NCI-H510A treated with DMSO at 0.1 percent for 48 hours (cell line): ENCODE data around the gene SPG11.
A peak's percentile ranks its signal among the peaks of the same experiment; 100 is the strongest.

Experiments used
- DNase-seq: peaks from one replicate; lab custom pipeline; 2025; lab: John Stamatoyannopoulos, UW

SPG11 gene

DNA sequence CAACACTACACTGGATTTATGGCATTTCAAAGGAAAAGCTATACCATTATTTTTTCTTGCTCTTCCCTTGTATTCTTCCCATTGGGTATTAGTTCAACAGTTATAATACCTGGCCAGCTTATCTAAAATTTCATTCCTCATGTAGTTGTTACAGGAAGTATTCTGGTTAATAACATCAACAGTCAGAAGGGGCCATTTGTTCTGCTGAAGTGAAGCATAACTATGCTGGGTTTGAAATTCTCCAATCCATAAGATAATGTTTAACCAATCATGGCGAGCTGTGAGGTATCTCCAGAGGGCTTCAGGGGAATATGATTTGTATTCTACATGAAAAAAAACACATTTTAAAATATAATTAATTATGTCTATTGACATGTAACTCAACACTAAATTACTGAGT, 43.4 kb downstream of the SPG11 start:
- DNase-seq, result no peak

DNA sequence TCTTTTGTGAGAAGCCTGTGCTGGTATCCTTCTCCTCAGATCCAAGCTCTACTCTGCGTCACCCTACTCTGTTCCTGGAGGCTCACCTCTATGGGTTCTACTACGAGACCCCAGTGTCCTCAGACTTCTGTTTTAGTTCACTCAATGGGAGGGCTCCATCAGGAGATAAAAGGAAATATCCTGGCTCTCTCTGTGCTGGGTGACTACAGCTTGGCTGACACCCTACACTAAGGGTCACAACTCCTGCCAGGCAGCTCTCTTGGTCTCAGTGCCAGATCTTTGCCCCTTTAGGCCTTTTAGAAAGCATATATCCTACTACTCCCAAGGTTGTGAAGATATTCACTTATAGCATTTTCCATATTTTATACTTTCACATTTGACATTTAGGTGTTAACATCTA, 46.5 kb downstream of the SPG11 start:
- no peak for DNase-seq

DNA sequence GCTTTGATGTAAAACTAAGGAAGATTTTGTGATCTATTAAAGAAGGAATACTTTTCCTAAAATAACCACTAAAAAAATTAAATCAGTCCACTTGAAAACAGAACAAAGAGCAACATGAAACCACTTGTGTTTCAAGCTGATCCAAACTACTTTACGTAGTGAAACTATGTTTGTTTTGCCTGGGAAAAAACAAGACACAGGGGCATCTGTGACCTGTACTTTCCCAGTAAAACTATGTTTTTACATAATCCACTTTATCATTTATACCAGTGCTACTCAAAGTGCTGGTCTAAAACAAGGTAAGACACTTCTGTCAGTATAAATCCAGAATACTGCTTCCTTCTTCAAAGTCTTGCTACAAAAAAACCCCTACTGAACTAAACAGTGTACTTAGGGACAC, 56.7 kb downstream of the SPG11 start:
- no peak for DNase-seq

DNA sequence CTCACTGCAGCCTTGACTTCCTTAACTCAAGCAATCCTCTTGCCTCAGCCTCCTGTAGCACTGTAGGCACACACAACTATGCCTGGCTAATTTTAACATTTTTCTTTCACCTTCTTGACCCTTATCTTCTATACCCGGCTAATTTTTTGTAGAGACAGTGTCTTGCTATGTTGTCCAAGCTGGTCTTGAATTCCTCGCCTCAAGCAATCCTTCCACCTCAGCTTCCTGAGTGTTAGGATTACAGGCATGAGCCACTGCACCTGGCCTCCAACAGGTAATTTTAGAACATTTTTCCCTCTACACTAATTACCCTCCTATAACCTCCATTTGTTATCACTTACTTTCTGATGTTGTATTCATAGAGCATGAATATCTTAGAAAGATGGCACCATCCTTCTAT, 60.3 kb downstream of the SPG11 start:
- DNase-seq, result no peak

DNA sequence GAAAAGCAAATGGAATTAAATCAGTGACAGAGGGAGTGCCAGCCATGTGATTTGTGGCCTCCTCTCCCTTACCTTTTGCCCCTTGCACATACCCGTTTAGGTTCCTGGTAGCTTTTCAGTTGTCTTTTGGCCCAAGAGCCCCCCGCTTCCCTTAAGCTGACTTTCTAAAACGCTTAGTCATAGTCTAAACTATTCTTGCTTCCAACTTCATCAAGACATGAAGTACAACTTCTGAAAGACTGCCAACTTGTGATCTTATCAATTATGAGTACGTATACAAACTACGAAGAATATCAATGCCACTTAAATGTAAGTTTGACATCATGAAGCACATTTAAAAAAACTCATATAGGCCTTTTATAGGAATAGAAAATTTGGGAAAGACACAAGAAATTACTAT, 64.6 kb downstream of the SPG11 start:
- DNase-seq, result no peak

DNA sequence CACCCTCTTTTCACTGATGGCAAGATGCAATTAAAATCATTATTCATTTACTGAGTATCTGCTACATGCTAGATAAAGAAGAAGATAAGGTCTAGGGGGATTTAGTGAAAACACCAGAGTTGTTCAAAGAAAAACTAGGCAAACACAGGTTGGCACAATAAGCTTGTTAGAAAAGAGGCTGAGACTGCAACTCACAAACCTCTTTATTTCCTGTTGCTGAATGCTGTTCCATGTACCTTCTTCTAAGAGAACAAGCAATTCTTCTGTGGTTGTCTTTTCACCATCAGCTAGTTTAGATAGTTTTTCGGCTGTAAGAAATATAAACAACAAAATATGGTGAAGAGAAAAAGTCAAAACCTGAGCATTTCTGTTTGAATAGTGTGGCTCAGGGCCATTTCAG, 65.4 kb downstream of the SPG11 start:
- DNase-seq, result no peak

DNA sequence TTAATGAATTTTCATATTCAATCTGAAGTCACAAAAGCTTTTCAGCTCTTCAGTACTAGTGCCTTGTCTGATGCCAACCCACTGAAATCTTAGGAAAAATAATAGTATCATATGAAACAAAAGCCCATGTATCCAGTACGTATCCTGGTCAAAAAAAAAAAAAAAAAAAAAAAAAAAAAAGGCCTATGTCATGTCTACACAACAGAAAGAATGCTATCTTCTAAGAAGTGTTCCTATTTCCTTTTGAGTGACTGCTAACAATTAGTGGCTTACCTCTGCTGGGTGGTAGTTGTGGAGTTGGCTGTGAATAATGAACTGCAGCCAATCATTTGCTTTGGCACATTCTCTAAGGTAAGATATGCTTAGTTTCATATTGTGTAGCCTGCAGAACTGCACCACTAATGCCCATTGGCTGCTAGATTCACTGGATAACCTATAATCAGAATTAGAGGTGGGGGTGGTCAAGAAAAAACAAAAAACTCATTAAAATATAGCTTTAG, 66.9 kb downstream of the SPG11 start:
- DNase-seq, result no peak

DNA sequence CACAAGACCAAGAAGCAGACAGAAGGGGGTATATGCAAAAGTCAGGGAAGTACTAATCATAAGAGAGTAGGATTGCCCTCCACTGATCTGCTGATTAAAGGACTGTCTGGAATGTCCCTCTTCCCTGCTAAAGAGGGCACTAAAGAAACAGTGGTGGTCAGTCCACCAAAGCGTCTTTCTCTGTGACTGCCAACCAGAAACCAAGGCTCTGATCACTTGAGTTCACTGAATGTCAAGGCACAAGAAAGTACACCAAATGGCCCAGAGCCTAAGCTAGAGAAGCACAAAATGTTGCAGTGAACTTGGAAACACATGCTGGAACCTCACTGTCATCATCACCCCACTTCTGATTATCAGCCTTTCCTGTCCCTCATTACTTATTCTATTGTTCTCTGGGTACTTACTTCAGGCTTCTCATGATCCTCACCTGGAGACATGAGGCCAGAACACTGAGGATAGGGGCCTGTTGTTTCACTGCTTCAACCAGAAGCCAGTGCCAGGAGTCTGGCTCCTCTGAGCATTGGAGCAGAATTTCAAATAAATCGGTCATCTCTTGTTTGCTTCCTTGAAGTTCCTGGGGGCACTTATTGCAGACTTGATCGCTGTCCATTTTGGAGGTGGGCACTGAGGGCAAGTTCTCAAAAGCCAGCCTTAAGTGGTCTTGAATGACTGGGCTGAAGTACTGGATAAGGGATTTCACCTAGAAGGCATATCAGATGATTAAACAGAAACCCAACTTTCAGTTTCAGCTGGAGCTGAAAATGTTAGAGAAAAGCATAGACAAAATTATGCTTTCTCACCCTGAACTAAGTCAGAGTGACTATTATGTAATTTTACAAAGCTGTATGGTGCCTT, 67.6 kb downstream of the SPG11 start:
- no peak for DNase-seq

DNA sequence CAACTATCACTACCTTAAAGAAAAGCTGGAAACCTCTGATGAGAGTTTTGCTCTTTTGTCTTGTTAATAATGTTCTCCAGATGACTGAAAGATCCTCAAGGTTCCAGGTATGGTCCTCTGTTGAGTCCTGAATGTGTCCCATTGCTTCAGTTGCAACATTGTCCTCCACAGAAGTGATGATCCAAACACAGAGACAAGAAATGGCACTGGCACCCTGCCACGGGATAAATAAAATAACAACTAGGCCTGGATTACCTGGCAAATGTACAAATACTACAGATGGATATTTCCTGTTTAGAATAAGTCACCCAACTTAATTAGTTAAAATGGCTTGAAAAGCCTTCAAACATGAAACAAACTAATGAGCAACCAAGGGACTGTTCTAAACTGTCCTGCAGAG, 68.2 kb downstream of the SPG11 start:
- DNase-seq, result no peak

DNA sequence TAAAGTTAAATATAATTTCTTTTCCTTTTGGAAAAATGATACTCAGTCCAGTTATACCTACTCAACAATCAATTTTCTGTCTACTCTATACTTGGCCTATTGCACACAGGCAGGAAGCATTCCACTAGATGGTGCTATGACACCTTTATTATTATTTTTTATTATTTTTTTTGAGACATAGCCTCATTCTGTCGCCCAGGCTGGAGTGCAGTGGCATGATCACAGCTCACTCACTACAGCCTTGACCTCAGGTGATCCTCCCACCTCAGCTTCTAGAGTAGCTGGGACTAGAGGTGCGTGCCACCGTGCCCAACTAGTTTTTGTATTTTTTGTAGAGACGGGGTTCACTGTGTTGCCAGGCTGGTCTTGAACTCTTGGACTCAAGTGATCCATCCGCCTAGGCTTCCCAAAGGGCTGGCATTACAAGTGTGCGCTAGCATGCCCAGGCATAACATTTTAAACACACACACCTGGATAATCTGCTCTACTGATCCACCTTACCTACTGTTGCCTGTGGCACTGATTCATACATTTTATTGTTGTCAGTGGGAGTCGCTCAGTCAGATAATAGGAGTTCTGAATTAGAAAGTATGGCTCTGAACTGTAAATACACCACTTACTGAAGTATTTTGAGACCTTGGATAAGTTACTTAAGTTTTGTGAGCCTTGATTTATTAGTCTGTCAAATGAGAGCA, 70.3 kb downstream of the SPG11 start:
- DNase-seq, result no peak

DNA sequence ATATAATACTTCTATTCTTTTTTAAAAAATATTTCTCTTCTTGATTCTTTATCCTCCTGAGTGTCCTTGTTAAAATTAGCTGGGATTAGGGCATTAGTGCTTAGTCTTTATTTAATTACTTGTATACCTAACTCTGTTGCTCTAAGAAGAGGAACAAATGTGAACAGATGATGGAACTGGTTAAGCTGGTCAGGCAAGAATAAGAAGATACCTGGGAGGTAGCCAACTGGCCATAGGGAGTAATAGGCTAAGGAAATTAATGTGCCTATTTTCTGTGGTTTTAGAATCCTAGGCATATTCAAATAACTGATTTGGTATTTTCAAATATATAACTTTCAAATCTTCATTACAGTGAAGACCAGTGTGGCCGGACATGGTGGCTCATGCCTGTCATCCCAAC, 72.1 kb downstream of the SPG11 start:
- DNase-seq, result no peak

DNA sequence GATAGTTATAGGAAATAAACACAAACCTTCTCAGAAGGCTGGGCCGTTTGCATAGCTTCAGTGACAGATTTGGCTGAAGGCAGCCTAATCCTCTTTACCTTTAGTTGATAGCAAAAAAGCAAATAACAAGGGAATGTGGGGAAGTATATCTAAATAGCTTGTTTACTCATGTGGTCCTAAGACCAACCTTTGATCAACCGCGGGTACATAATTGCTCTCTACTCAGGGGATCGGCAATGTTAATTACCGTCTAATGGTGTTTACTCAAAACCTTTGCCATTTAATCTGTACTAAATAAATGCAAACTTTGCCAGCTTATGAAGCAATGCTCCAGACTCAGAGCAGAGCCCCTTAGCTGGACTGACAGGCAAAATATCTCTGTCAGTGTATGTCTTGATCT, 74.9 kb downstream of the SPG11 start:
- no peak for DNase-seq

DNA sequence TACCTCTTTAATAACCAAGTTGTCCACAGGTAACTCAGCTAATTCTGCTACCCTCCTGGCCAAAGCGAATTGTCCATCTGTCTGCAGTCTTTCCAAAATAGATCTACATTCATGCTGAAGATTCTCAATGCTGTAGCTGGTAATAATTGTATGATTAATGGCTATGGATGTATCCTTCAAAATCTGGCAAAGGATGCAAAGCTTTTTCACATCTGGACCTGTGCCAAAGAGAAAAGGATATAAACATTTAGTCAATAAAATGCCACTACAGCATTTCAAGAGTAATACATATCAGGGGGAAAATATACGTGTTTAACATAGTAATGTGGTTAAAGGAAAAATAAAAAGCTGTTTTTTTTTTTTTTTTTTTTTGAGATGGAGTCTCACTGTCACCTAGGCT, 77.8 kb downstream of the SPG11 start:
- DNase-seq, result no peak

DNA sequence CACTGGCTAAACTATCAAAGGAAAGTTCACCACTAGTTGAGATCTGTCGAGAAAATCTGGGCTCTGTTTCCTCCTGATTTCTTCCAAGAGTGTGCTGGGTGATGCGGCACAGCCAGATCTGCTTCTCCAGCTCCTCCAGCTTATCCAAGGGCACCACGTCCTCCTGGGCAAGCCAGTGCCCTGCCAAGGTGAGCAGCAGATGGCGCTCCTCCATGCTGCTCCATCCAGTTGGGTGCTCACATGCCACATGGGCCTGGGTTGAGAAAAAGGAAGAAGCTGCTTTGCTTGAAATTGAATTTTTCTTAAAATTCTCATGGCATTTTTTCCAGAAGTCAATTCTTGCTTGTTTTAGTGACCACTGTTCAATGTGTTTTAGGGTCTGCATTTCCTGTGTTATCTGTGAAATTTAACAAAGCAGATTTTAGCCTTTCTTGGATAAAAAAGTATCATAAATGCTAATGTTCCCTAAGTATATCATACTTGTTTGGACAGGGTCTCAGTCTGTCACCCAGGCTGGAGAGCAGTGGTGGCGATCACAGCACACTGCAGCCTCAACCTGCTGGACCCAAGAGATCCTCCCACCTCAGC, 79.2 kb downstream of the SPG11 start:
- peak; percentile 5 for DNase-seq

DNA sequence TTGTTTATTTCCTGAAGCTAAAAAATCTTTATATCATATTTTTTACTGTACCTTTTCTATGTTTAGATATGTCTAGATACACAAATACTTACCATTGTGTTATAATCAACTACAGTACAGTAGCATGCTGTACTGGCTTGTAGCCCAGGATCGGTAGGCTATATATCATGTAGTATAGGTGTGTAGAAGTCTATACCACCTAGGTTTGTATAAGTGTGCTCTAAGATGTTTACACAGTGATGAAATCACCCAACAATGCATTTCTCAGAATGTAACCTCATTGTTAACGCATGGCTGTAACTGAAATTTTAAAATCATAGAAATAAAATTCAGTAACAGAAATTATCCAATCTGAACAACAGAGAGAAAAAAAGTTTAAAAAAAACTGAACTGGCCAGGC, 83.4 kb downstream of the SPG11 start:
- DNase-seq, result no peak

DNA sequence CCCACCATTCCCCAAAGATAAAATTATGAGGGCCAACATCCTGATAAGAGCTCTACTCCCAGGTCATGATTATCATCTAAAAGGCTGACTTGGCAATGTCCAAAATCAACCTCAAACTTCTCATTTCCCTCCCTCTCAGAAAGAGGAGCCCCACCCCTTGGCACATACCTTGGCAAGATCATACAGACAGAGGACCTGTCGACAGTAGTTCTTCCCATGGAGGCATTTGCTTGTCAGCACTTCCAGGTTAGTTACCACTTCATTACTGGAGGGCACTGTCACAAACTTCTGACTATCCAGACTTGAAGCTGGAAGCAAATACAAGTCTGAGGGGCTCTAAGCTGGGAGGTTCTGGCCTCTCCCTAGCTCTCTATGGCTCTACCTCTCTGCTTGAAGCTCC, 88.7 kb downstream of the SPG11 start:
- no peak for DNase-seq

DNA sequence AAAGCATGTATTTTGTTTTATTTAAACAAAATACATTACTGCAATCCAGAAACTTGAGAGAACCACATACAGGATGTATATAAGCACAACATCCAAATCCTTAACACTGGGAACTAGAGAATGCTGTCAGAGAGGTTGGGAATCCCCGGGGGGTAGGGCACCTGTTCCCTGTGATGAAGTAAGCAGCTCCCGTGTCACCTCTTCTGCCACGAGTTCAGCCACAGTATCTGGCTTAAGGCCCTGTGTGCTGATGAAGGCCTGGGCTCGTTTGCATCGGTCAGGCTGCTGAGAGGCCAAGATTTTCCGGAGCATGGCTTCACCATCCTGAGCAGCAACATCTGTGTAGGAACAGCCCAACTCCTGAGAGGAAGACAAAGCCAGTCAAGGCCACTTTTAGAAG, 90.1 kb downstream of the SPG11 start:
- DNase-seq, result no peak

DNA sequence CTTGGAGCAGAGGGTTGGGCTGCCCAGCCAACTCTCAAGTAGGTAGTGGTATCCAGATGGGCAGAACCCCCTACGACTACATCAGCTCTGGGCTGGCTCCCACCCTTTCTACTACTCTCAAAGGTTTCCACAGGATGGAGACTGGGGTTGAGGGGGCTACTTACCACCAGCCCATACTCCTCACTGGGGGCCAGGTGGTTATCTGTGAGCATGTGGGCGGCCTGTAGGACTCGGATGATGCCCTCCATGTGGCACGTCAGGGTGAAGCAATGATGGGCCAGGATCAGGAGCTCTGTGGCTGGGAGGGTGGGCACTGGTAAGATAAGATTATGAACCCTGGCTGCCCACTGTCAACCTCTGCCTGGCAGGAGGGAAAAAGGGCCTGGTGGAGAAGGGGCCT, 93.1 kb downstream of the SPG11 start:
- DNase-seq, result no peak

DNA sequence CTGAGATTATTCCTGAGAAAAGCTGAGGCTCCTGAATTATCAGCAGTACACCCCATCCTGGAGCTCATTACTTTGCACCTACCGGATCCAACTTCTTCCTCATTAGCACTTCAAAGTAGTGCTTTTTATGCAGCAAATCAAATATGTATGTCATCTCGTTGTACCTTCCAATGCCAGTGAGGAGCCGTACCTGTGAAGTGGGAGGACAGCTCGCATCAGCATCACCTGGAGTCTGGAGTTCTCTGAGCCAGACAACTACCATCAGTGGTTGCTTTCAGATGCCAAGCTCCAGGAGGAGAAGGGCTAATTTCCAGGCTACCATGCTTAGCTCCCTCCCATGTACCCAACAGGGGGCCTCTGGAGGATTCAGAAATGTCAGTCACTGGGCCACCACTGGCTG, 94.1 kb downstream of the SPG11 start:
- no peak for DNase-seq

DNA sequence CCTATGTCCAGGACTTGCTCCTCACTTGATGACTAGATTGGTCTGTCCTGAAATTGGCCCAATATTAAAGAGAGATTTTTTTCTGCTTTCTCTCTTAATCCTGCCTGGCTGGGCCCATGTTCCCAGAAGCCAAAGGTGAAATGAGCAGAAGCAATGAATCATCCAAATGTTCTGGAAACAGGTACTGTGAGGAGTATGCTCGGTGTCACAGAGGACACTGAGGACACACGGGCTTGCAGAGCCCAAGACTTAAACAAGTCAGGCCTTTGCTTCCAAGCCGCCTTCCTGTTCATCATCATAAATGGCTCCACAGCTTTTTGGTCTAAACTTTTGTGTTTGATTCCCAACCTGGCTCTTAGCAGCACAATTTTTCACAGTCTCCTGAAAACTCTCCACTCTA, 95.1 kb downstream of the SPG11 start:
- DNase-seq, result no peak

DNA sequence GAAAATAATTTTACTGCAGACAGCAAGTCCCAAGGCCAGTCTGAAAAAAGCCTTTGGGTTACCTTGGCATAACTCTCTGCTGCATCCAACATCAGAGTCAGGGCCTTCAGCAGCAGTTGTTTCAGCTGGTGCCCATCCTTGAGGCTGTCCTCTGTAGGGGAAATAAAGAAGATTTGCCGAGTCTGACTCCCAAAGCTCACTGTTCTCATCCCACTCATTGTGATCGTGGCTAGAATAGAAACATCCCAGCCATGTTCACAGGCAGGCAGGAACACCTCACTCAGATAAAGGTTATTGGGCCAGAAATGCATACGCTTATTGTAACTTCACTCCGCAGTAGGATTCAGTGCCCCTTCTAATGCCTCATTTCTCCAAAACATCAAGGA, 97.3 kb downstream of the SPG11 start:
- DNase-seq, result no peak

DNA sequence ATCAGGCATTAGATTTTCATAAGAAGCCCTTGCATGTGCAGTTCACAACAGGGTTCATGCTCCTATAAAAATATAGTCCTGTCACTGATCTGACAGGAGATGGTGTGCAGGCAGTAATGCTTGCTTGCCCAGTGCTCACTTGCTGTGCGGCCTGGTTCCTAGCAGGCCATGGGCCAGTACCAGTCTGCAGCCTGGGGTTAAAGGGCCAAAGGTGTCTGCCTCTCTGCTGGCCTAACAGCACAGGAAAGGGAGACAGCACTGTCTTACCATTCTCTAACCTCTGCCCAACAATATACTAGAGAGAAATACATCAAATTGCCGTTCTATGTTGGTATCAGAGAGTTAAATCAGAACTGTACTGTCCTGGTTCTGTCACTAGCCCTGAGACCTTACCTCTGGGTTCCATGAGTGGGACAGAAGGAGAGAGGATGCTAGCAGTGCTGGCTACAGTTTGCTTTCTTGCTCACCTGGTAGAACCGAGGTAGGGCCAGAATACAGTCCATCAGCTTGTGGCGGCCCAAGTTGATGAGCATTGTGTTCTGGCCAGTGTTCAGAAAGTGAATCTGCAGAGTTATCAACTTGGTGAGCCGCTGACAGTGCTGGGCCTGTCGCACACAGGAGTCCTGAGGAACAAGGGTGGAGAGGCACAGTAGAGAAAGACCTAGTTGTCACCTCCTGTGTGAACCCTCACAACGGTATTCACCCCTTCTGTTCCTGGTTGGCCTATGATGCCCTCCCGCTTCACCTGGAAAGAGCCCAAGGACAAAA, 97.9 kb downstream of the SPG11 start:
- DNase-seq, result no peak
